ENCODE results near the gene KHDC1.
A peak's percentile ranks its signal among the peaks of the same experiment; 100 is the strongest.
"Not testable (repeated sequence)": the region's sequence is repeated elsewhere in the genome, so short reads cannot be mapped to it uniquely, and the experiment has no call there.

Gene KHDC1

GRCh38 chr6:73248192-73248903, 14.6 kb downstream of the KHDC1 start:
- DNase-seq, result no peak

- no peak for DNase-seq
Observed at GRCh38 chr6:73242001-73242400, 21.0 kb downstream of the KHDC1 start.

- DNase-seq, result no peak
Observed at GRCh38 chr6:73240730-73241129, 22.3 kb downstream of the KHDC1 start.

GRCh38 chr6:73236144-73236750, 26.7 kb downstream of the KHDC1 start:
- DNase-seq, result peak; percentile 91

GRCh38 chr6:73234733-73235132, 28.3 kb downstream of the KHDC1 start:
- peak; percentile 44 for DNase-seq

- not testable (repeated sequence) for DNase-seq
Observed at GRCh38 chr6:73233971-73234370, 29.0 kb downstream of the KHDC1 start.

- DNase-seq, result no peak
Observed at GRCh38 chr6:73233048-73233447, 29.9 kb downstream of the KHDC1 start.

GRCh38 chr6:73231986-73232391, 31.0 kb downstream of the KHDC1 start:
- DNase-seq, result peak; percentile 8

- DNase-seq, result no peak
Observed at GRCh38 chr6:73227606-73228255, 35.3 kb downstream of the KHDC1 start.

GRCh38 chr6:73225396-73225795, 37.6 kb downstream of the KHDC1 start, which contains the start of gene KHDC1L:
Gene KHDC1L (minus strand): TSS chr6:73225496. CDS start chr6:73225408, 88 bp downstream.
- no peak for DNase-seq

GRCh38 chr6:73216859-73217258, 46.1 kb downstream of the KHDC1 start:
- no peak for DNase-seq

- no peak for DNase-seq
Observed at GRCh38 chr6:73209117-73209516, 53.9 kb downstream of the KHDC1 start.

GRCh38 chr6:73207221-73207837, 55.7 kb downstream of the KHDC1 start:
- no peak for DNase-seq

- DNase-seq, result no peak
Observed at GRCh38 chr6:73204252-73204651, 58.7 kb downstream of the KHDC1 start.

- no peak for DNase-seq
Observed at GRCh38 chr6:73203098-73203497, 59.9 kb downstream of the KHDC1 start.

- DNase-seq, result peak; percentile 4
Observed at GRCh38 chr6:73200735-73201134, 62.3 kb downstream of the KHDC1 start.

- no peak for DNase-seq
Observed at GRCh38 chr6:73200247-73200646, 62.7 kb downstream of the KHDC1 start.

GRCh38 chr6:73194744-73195143, 68.3 kb downstream of the KHDC1 start:
- no peak for DNase-seq

GRCh38 chr6:73193302-73193701, 69.7 kb downstream of the KHDC1 start:
- not testable (repeated sequence) for DNase-seq

Data from fibroblast of skin of scalp (primary cell).